HEK293 (cell line): ENCODE measurements around the gene IFT122.

Experiments used
- CTCF ChIA-PET: fragments of 350-600 bp; formaldehyde crosslinking; extraction: SDS; loops from one replicate; lab custom pipeline; 2021; ENCODE audit warnings: antibody characterized with exemption; lab: Yijun Ruan, JAX
- POLR2A ChIA-PET: fragments of 300-600 bp; formaldehyde crosslinking; extraction: SDS; loops from one replicate; lab custom pipeline; 2020; ENCODE audit warnings: antibody characterized with exemption, inconsistent platforms; lab: Yijun Ruan, JAX
- H3K27ac ChIP-seq: fragments of 200-500 bp; sonication (Bioruptor generic); 2 replicates; pipeline ENCODE4 v1.5.1; 2014; ENCODE audit warnings: low read depth, low read length, control low read depth, inconsistent platforms; ENCODE audit errors: extremely low read depth
- H3K36me3 ChIP-seq, 2 experiments: fragments of 200-500 bp in 1 of 2; sonication (Bioruptor generic) in 1 of 2; 1 replicate in 1 of 2; 2 replicates in 1 of 2; pipeline ENCODE4 v1.5.1; 2014 to 2017; ENCODE audit warnings: inconsistent platforms in 2 of 2, low read length in 2 of 2; ENCODE audit not compliant: control insufficient read depth in 2 of 2, insufficient read depth in 1 of 2
- H3K4me1 ChIP-seq: fragments of 200-500 bp; sonication (Bioruptor generic); 2 replicates; pipeline ENCODE4 v1.5.1; 2014; ENCODE audit warnings: mild to moderate bottlenecking, low read length, inconsistent platforms; ENCODE audit not compliant: control insufficient read depth, insufficient read depth
- H3K4me3 ChIP-seq: 2 replicates; pipeline ENCODE4 v1.5.1; 2011; ENCODE audit warnings: low read depth, mild to moderate bottlenecking, control low read depth, low read length, moderate library complexity
- H3K9me3 ChIP-seq: fragments of 200-500 bp; sonication (Bioruptor generic); 2 replicates; pipeline ENCODE4 v1.5.1; 2014; ENCODE audit warnings: low read depth, low read length, inconsistent platforms; ENCODE audit not compliant: control insufficient read depth, insufficient read depth
- GFI1B ChIP-seq: fragments of 450-650 bp; formaldehyde crosslinking; IDR thresholded peaks from 2 replicates; pipeline ENCODE4 v1.5.1; 2016; ENCODE audit warnings: missing biosample characterization, missing genetic modification characterization
- GLI4 ChIP-seq: fragments of 450-650 bp; formaldehyde crosslinking; IDR thresholded peaks from 2 replicates; pipeline ENCODE4 v1.5.1; 2016; ENCODE audit warnings: missing biosample characterization, missing genetic modification characterization
- PBX3 ChIP-seq: sonication (generic); formaldehyde crosslinking; IDR thresholded peaks from 2 replicates; pipeline ENCODE4 v1.8.1; 2022; ENCODE audit warnings: mild to moderate bottlenecking, moderate library complexity, missing genetic modification reagents
- PRDM10 ChIP-seq: fragments of 450-650 bp; formaldehyde crosslinking; IDR thresholded peaks from 2 replicates; pipeline ENCODE4 v1.5.1; 2016; ENCODE audit warnings: missing biosample characterization, missing genetic modification characterization
- PRDM4 ChIP-seq: fragments of 450-650 bp; formaldehyde crosslinking; IDR thresholded peaks from 2 replicates; pipeline ENCODE4 v1.5.1; 2017; ENCODE audit warnings: missing biosample characterization, missing genetic modification characterization
- ZNF155 ChIP-seq: fragments of 450-650 bp; formaldehyde crosslinking; IDR thresholded peaks from 2 replicates; pipeline ENCODE4 v1.5.1; 2016; ENCODE audit warnings: missing biosample characterization, missing genetic modification characterization
- ZNF175 ChIP-seq: fragments of 450-650 bp; formaldehyde crosslinking; IDR thresholded peaks from 2 replicates; pipeline ENCODE4 v1.5.1; 2016; ENCODE audit warnings: missing biosample characterization, missing genetic modification characterization
- ZNF239 ChIP-seq: fragments of 450-650 bp; formaldehyde crosslinking; IDR thresholded peaks from 2 replicates; pipeline ENCODE4 v1.5.1; 2016; ENCODE audit warnings: missing biosample characterization, missing genetic modification characterization
- ZNF26 ChIP-seq: fragments of 450-650 bp; formaldehyde crosslinking; IDR thresholded peaks from 2 replicates; pipeline ENCODE4 v1.5.1; 2016; ENCODE audit warnings: missing biosample characterization, missing genetic modification characterization
- ZNF416 ChIP-seq: fragments of 450-650 bp; formaldehyde crosslinking; IDR thresholded peaks from 2 replicates; pipeline ENCODE4 v1.5.1; 2016; ENCODE audit warnings: missing biosample characterization, missing genetic modification characterization
- ZNF449 ChIP-seq: fragments of 450-650 bp; formaldehyde crosslinking; IDR thresholded peaks from 2 replicates; pipeline ENCODE4 v1.5.1; 2017; ENCODE audit warnings: missing biosample characterization, mild to moderate bottlenecking, missing genetic modification characterization, moderate library complexity
- ZNF514 ChIP-seq: fragments of 450-650 bp; formaldehyde crosslinking; IDR thresholded peaks from 2 replicates; pipeline ENCODE4 v1.5.1; 2016; ENCODE audit warnings: missing biosample characterization, missing genetic modification characterization
- ZNF518A ChIP-seq: fragments of 450-650 bp; formaldehyde crosslinking; conservative IDR thresholded peaks from 2 replicates; pipeline ENCODE4 v1.5.1; 2016; ENCODE audit warnings: low read depth, missing biosample characterization, missing genetic modification characterization
- ZNF658 ChIP-seq: fragments of 450-650 bp; formaldehyde crosslinking; IDR thresholded peaks from 2 replicates; pipeline ENCODE4; 2016; ENCODE audit warnings: missing biosample characterization, missing genetic modification characterization
- ZNF704 ChIP-seq: fragments of 450-650 bp; formaldehyde crosslinking; IDR thresholded peaks from 2 replicates; pipeline ENCODE4 v1.5.1; 2016; ENCODE audit warnings: missing biosample characterization, missing genetic modification characterization
- ZXDB ChIP-seq: fragments of 450-650 bp; formaldehyde crosslinking; IDR thresholded peaks from 2 replicates; pipeline ENCODE4 v1.5.1; 2016; ENCODE audit warnings: missing biosample characterization, missing genetic modification characterization

The IFT122 gene

GRCh38 chr3:129528589-129529100 lies 88.6 kb downstream of the IFT122 start, which contains the start of gene RHO:
RHO (plus strand) TSS chr3:129528639; CDS start chr3:129528734, 95 bp downstream.
- Histone ChIP-seq H3K4me3 (no peak within 1 kb of the TSS), H3K4me1 (no peaks in the 10 kb centered on the region), H3K36me3 (no peaks in the 10 kb centered on the region), H3K9me3 (no peaks in the 10 kb centered on the region), H3K27ac (no peak within 1 kb of the TSS)
- CTCF ChIA-PET: no interaction called here
- POLR2A ChIA-PET: no interaction called here
- no peak for TF ChIP-seq ZNF416 (tag by site-specific recombination)
- no peak for TF ChIP-seq ZNF449 (tag by site-specific recombination)
- TF ChIP-seq ZXDB (tag by site-specific recombination): no peak

- Histone ChIP-seq H3K4me3 (no peak overlapping the region), H3K27ac (no peak overlapping the region), H3K4me1 (no peaks in the 10 kb centered on the region), H3K9me3 (no peaks in the 10 kb centered on the region), H3K36me3 (no peaks in the 10 kb centered on the region)
- ChIA-PET CTCF (no interaction called here), POLR2A (no interaction called here)
- TF ChIP-seq PBX3 (CRISPR knock-in tag) (no peak), ZNF26 (tag by site-specific recombination) (no peak), GLI4 (tag by site-specific recombination) (no peak), ZNF155 (tag by site-specific recombination) (no peak), PRDM10 (tag by site-specific recombination) (no peak), ZNF658 (tag by site-specific recombination) (no peak), ZNF239 (tag by site-specific recombination) (no peak), GFI1B (tag by site-specific recombination) (no peak), PRDM4 (tag by site-specific recombination) (no peak), ZNF518A (tag by site-specific recombination) (no peak), ZNF514 (tag by site-specific recombination) (no peak), ZNF704 (tag by site-specific recombination) (no peak), ZNF175 (no peak)
These were observed 89.6 kb downstream of the IFT122 start for GRCh38 chr3:129529436-129530210.
